Activated T-cell treated with anti-CD3 and anti-CD28 coated beads for 24 hours (primary cell): ENCODE measurements around the gene MRPL9.
A peak's percentile ranks its signal among the peaks of the same experiment; 100 is the strongest.

Experiments
- DNase-seq: peaks from one replicate; pipeline ENCODE4 v3.0.0-alpha.2; 2020; ENCODE audit warnings: low read depth

MRPL9 gene

GRCh38 chr1:151711044-151711800 is 52.1 kb downstream of the MRPL9 start:
- DNase-seq: no peak

- DNase-seq: peak; percentile 23
These were observed 53.0 kb downstream of the MRPL9 start for GRCh38 chr1:151710187-151710840.
